HG02870 (cell line): ENCODE results near the gene CITED2.
"Not testable (repeated sequence)": the region's sequence is repeated elsewhere in the genome, so short reads cannot be mapped to it uniquely, and the experiment has no call there.

ENCODE experiments used
- ATAC-seq: cut with Tn5 transposase; IDR thresholded peaks from one replicate; pipeline ENCODE4 v1.9.1; 2021; ENCODE audit warnings: mild to moderate bottlenecking, moderate library complexity; ENCODE audit not compliant: unreplicated experiment

The CITED2 gene, protein sequence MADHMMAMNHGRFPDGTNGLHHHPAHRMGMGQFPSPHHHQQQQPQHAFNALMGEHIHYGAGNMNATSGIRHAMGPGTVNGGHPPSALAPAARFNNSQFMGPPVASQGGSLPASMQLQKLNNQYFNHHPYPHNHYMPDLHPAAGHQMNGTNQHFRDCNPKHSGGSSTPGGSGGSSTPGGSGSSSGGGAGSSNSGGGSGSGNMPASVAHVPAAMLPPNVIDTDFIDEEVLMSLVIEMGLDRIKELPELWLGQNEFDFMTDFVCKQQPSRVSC

DNA sequence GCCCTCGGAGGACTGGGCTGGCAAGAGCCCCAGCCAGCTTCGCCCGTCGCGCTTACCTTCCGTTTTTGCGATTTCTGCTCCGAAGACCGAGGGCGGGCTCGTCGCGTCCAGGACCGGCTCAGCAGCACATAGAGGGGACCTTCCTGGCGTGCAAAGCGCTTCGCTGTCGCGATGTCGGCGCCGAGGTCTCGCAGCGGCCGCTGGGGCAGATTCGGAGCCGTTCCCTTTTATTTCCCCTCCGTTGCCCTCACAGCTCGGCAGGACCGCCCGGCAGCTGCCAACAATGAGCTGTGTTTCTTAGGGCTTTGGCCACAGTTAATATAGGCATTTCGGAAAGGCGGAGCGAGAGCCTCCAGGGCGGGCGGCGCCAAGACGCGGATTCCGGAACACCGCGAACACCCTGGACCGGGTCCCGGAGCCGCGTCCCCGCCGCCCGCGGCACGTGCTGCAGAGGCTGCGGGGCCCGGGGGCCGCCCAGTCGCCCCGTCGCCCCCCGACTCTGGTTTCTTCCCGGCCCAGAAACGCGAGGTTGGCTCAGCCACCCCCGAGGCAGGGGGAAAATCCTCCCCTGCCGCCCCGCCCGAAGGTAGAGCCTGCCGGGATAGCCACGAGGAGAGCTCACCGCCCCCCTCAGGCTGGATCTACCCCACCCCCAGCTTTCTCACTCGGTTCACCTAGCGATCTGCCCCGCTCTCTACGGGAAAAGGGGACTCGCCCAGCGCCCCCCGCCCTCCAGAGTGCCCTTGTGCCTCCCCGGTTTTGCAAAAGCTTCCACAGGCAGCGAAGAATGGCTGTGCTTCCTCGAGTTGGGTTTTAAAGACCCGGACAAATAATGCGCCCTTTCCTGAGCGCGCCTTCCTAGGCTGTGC is at the start of gene CITED2:
Gene CITED2 (minus strand): TSS at position 292 of the 869 bp plus-strand sequence. CDS start 704 bp downstream, outside the sequence.
- ATAC-seq = peak; percentile 64

DNA sequence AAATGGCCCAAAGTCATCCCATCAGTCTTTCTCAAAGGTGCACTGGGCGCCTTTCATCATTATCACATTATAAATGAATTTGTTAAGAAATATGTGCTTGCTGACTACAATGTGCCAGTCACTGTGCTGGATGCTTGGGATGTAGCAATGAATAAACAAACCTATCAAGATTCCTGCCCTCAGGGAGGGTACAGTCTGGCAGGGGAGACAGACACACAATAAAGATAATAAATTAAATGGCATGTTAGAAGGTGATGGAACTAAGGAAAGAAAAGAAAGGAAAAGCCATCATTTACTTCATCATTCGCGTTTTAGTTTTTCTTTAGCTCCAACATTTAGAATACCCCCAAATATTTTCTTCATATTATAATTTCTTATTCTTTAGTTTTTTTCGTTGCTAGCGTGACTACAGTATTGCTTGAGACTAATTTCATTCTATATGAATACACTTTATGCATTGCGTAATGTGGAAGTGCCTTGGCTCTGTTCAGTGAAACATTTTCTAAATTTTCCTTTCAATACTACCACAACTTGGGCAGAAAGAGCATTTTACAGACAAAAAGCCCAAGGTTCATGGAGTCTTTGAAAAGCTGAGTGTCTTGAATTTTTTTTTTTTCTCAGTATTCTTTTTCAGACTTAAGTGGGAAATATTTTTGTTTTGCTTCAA is 48.7 kb upstream of the CITED2 start:
- no peak for ATAC-seq

DNA sequence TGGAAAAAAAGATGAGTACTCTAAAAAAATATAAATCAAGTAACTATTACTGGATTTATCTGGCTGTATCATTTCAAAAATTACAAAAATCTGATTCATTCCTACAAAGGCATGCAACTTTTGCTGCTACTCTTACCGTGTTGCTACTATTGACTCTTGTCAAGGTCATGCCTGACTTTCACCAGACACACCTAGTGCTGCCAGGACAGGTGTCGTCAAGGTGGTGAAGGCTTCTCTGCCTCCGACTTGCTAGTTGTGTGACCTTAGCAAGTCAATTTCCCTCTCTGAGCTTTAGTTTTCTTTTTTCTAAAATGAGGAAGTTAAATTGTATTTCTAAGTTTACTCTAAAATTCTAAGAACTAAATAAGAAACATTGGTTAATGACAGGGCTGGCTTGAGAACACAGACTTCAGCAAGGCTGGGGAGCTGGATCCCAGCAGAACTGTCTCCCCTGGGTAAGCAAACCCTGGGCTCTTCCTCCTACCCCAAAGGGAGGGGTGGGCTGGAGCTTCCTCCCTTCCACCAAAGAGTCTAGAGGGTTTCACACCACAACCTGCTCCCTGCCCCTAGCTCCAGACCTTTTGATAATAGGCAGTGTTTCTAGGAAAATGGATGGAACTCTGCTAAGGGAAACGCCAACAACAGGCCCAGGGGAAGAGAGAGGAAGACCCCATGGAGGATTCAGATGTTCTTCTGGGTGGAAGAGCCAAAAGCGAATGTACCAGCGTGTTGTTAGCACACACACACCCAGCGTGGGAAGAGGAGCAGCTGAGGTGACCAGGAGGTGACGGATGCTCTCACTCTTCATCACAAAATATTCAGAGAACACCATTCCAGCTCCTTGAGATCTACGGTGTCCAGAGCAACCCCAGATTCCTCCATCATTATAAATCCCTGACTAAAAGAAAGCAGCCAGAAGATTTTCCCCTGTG is 47.9 kb upstream of the CITED2 start:
- ATAC-seq = no peak

DNA sequence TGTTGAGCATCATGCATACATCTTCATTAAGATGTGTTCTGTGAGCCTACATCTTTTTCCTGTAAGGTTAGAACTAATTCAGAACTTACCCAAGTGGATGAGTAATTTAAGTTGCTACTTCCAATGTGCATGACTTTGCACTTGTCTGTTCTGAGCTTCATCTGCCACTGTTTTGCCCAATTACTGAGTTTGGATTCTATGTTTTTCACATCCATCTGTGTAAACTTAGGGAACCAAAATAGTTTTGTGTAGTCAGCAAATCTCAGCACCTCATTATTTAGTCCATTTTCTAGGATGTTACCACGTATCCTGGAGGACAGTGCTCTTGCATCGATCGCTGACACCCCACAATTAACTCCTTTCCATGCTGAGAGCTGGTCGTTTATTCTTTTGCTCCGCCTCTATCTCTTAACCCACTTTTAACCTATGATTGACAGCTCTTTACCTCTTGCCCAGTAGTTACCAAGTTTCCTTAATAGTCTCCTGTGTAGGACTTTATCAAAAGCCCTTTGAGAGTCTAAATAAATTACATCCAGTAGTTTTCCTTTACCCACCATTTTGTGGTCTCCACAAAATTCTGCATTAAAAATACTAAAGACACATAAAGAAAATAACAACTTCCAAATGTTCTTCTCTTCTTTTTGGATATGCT is 44.2 kb upstream of the CITED2 start:
- no peak for ATAC-seq

DNA sequence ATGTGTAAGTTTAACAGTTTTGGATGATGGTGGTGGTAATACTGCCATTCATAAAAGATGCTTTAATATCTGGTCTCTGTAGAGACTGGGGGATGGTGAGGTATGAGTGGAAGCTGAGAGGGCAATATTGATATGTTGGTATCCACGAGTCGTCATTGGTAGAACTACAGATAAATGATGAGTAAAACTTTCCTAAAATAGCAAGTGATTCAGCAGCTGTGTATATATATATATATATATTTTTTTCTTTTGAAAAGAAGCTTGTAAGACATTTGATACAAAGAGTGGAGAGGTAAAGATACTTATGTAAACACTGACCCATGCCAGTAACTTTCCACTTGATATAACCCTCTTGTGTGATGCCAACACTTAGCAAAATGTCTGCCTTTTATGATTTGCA is 41.7 kb upstream of the CITED2 start:
- ATAC-seq = no peak

DNA sequence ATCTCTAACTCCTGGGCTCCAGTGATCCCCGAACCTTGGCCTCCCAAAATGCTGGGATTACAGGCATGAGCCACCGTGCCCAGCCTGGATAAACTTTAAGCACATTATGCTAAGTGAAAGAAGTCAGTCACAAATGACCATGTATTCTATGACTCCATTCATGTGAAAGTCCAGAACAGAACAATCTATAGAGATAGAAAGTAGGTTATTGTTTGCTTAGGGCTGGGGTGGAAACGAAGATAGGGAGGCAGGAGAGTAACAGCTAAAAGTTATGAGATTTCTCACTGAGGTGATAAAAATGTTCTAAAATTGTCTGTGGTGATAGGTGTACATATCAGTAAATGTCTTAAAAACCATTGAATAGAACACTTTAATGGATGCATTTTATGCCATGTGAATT is 40.9 kb upstream of the CITED2 start:
- no peak for ATAC-seq

DNA sequence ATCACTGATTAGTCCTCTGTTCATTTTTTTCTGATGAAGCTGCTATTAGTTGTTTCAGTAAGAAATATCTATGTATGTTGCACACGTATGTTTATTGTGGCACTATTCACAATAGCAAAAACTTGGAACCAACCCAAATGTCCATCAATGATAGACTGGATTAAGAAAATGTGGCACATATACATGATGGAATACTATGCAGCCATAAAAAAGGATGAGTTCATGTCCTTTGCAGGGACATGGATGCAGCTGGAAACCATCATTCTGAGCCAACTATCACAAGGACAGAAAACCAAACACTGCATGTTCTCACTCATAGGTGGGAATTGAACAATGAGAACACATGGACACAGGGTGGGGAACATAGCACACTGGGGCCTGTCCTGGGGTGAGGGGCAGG is 37.7 kb upstream of the CITED2 start:
- ATAC-seq = not testable (repeated sequence)

DNA sequence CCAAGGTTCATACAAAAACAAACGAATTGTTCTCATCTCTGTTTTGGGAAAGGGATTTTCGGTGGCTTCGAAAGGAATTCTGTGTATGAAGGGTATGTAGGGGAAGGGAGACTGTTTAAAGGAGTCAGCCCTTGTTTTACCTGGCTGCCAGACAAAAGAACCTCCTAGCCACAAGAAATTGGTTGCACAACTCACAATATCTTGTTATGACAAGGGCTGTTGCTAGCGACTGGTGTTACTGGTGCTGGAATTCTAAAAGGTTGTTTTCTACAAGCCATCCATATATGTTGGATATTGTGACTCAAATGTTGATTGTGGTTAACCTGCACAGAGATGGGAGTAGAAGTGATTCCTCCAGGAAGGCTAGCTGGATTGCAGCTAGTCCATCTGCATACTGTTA is 34.6 kb upstream of the CITED2 start:
- ATAC-seq = no peak

DNA sequence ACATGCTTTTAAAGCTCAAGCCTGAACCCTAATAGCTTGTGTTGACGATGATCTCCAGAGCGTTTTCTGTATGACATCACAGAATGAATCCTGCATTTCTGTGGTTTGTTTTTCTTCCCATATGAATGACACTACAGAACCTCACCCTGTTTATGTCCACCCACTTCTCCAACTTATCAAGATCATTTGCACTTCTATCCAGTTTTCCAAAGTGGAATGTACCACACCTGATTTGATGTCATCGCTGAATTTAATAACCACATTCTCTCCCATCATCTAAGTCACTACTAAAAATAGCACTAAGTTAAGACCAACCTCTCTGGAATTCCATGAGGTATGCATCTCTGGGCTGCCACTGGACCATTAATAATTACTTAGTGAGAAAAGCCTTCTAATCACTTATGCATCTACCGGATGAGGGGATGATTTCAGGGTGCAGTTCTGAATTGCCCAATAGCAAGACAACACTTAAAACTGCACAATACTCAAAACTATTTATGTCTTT is 33.3 kb upstream of the CITED2 start:
- ATAC-seq = no peak

DNA sequence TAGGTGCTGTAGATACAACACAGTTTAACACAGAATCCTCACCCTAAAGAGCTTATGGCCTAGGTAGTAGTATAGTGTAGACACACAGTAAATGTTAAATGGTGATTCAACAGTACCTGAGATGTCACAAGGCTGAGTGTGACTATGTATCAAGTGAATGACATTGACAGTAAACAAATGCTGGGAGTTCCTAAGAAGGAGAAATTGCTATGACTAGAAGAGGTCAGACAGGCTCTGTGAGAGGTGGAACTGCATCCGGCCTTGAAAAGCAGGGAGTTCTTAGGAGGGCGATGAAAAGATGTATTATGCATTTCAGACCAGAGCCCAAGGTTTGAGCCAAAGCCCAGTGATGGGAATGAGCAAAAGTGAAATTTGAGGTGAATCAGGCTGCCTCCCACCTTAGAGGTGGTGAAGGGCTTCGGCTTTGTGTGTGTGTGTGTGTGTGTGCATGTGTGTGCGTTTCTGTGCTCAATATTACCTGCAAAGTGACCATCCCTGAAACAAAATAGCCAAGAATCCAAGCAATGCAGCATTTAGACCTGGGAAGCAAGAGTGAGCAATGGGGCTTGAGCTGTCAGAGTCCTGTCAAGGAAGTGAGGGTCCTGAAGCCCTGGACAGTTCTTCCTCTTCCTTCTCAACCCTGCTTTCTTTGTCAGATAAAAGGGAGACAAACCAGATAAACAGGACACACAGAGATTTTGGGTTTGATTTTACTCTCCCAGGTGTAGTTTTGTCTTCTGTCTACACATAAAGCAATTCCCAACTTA is 32.3 kb upstream of the CITED2 start:
- no peak for ATAC-seq

DNA sequence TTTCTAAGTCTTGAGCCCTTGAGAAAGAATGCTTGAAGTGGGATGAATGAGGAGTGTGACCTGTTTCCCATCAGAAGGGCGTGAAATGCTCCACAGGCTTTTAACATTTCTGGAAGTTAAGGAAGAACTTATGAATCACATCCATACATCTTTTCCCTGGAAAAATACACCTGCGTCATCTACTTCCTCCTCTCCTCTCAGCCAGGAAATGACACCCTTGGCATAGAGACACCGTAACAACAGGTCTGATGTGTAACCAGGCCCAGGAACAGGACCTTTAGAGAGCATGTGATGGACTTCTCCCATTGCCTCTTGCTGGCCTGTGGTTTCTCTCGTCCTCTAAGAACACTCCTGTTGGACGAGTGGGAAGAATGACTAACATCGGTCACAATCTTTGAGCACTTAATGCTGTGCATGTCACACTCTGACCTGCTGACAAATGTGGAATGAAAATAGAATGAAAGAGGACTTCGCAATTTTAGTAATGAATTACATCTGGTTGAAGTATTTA is 28.5 kb upstream of the CITED2 start:
- no peak for ATAC-seq

DNA sequence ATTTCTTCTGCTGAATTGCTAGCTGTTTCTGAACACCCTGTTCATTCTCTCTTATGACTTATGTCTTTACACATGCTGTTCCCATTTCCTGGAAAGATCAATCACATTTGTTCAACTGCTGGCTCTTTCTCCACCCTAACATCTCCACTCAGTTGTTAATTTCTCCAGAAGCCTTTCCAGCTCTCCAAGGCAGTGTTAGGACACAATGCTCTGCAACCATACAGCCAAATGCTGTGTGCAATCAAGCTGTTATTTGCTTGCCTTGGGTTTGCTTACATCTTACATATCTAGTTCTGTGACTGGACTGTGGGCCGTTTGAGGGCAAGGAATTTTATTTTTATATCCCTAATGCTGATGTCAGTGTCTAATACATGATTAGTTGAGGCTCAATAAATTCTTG is 24.2 kb upstream of the CITED2 start:
- no peak for ATAC-seq

DNA sequence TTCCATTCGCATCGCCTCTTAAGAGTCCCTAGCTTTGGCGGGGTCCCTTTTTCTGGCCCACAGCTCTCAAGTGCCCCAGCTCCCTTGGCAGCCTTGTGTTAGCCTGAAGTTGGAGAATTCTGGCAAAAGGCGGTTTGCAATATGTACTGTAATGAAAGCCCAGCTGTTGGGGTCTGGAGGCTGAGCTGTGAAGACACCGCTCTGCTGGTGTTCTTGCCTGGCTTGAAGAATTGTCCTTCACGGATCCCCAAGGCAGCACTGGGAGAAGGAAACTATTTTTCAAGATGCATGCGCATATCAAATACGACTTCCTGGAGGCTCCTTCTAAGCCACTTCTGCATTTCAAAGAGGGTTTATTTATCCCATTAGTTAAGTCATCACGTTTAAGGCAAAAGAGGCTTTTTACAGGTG is 21.4 kb upstream of the CITED2 start:
- ATAC-seq = no peak

DNA sequence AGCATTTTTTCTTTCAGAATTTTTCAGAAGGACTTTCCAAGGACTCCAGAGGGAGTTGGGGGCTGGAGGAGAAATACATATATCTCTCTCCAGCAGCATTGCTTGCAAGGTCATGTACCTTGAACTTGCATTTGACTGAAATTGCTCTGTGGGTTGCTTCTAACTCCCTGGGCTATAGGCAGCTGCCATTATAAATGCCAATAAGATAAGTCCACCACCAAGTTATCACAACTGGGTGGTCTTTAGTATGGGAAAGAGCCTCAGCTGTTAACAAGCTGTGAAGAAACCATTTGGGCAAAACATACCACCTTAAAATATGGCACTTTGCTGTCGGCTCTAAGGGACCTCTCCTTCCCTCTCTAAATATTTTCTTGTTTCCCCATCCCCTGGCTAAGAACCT is 20.9 kb upstream of the CITED2 start:
- no peak for ATAC-seq

DNA sequence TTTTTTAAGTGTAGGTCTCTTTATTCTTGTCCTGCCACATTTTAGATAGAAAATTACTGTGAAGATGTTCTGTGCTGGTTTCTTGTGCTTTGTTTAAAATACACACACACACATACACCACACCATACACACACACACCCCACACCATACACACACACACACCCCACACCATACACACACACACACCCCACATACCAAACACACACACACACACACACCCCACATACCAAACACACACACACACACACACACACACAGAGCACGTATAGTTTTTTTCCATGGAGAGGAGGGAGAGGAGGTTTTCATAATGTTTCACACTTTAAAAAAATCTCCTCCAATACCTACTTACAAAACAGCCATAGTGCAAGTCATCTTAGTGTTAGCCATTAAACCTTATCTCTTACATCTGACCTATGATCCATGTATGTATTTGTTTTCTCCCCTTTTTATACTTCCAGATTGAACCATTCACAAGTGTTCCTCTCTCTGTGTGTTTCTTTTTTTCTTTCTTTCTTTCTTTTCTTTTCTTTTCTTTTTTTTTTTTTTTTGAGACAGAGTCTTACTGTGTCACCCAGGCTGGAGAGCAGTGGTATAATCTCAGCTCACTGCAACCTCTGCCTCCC is 19.7 kb upstream of the CITED2 start:
- no peak for ATAC-seq

DNA sequence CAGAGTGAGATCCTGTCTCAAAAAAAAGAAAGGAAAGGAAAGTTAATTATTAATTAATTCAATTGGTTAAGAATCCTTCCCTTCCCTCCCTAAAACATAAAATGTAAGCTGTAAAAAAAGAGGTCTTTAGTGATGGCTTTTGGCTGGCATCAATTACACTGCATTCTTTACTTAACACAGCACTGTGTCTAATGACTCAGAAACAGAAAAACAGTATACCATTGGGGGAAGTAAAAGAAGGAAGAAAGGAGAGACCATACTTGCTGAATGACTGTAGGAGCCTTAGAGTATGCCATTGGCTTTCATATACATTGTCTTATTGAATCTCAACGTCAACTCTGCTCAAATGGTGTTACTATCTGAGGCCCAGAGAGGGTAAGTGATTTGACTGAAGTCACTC is 18.3 kb upstream of the CITED2 start:
- ATAC-seq = peak; percentile 99

DNA sequence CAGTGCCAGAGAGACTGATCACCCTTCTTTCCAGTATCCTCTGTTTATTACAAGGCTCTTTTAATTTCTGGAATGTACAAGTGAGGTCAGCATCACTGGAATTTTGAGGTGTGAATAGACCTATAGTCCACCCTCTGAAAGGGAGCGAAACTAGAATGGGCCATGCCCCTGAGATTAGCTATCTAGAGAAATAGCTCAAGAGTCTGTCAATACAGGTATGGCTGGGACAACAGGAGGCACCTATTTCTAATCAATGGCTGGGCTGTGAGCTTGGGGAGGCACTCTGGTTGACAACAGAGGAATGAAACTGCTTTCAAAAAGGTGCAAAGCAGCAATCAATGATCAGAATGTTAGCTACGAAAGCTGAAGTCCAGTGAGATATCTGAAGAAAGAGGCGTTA is 17.3 kb upstream of the CITED2 start:
- ATAC-seq = no peak

DNA sequence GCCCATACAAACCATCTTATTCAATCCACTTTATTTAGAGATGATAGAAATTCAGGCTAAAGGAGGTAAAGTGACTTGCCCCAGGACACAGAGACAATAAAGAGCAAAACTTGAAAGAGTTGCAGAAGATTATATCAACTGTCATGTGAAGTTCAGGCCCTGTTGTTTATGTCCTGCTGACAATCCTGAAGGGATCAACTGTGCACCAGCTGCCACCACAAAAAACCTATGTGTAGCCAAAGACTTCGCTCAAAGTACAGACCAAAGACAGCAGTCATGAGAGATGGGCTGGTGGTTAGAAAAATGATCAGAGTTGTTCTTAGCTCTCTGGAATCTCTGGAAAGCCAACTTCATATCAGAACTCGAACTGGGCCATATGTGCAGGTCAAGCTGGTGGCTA is 16.0 kb upstream of the CITED2 start:
- no peak for ATAC-seq

DNA sequence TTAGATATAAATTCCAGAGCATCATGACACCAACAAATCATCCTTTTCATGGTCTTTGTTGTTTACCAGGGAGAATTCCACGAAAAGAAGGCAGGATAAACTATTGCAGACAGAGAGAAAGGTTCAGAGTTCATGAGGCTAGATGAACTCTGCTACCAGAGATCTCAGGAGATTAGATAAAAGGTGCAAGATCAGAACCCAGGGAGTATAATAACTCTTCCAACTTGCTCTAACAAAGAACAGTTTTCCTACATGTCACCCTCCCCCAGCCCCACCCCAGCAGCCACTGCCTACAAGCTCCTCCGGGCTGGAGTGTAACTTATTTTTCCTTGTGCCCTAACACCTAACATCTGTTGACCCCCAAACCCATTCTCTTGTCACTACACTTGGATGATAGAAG is 13.9 kb upstream of the CITED2 start:
- ATAC-seq = no peak
